ENCODE results near the gene PMM2.
"Not testable (repeated sequence)": the region's sequence is repeated elsewhere in the genome, so short reads cannot be mapped to it uniquely, and the experiment has no call there.

PMM2 gene

DNA sequence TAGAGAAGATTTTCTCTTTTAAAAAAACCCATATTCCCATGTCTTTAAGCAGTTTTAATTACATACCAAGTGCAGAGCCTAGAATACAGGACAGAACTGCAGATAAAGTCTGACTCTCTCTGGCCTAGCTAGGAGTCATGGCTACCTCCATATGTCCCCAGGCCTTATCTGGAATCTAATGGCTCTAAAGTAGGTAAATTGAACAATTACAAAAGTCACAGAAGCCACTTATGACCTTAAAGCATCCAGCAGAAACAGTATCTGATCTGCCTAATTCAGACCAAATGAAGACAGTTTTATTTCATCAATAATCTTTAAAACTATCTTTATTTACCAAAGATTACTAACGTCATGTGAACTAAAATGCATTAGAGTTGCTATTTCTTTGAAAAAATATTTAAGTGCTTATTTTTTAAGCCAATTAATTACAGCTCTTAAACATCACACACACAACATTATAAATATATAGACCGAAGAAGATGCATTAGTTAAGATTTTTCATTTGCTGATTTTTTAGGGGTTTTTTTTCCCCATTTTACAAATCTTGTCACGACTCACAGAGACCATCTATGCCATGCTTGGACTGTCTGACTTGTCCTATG lies 28.7 kb downstream of the PMM2 start:
- TF ChIP-seq, protein P1, sequence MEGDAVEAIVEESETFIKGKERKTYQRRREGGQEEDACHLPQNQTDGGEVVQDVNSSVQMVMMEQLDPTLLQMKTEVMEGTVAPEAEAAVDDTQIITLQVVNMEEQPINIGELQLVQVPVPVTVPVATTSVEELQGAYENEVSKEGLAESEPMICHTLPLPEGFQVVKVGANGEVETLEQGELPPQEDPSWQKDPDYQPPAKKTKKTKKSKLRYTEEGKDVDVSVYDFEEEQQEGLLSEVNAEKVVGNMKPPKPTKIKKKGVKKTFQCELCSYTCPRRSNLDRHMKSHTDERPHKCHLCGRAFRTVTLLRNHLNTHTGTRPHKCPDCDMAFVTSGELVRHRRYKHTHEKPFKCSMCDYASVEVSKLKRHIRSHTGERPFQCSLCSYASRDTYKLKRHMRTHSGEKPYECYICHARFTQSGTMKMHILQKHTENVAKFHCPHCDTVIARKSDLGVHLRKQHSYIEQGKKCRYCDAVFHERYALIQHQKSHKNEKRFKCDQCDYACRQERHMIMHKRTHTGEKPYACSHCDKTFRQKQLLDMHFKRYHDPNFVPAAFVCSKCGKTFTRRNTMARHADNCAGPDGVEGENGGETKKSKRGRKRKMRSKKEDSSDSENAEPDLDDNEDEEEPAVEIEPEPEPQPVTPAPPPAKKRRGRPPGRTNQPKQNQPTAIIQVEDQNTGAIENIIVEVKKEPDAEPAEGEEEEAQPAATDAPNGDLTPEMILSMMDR (IDR thresholded peaks at IDR 0.05; ENCODE audit: low read depth, low read length): no peak
- peaks cover 49% of the 10 kb centered on the region for H3K36me3 ChIP-seq
- peaks cover 16% of the 10 kb centered on the region; the same call in 1 of the 2 replicates for H3K4me1 ChIP-seq
- no peak overlapping the region for H3K4me3 ChIP-seq (ENCODE audit: low read depth, low read length)
- H3K27me3 ChIP-seq: no peaks in the 10 kb centered on the region
- DNase-seq: peak; percentile 60
- no peaks in the 10 kb centered on the region for H3K9me3 ChIP-seq

DNA sequence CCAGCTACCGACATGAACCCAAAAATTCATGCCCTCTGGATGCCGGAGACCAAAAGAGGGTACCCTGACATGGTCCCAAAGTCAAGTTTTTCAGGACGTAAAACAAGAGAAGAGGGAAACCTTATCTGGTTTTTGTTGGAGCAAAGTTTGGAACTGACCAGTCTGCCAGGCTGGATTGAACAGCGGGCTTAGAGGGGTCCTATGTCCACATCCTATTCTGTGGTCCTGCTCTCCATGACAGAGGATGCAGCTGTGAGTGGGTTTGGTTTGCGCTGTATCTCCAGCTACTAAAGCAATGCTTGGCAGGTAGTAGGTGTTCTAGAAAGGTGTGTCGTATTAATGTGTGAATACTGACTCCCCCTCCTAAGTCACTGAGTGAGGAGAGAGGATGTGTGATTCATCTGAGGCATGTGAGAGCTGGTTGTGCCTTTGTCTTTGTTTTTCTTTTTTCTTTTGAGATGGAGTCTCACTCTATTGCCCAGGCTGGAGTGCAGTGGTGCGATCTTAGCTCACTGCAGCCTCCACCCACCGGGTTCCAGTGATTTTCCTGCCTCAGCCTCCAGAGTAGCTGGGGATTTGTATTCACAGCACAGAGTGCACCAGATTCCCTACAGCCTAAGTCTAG lies 31.0 kb downstream of the PMM2 start:
- TF ChIP-seq, protein P1 (IDR thresholded peaks at IDR 0.05; ENCODE audit: low read depth, low read length): no peak
- no peaks in the 10 kb centered on the region for H3K27me3 ChIP-seq
- H3K36me3 ChIP-seq: peaks cover 58% of the 10 kb centered on the region

DNA sequence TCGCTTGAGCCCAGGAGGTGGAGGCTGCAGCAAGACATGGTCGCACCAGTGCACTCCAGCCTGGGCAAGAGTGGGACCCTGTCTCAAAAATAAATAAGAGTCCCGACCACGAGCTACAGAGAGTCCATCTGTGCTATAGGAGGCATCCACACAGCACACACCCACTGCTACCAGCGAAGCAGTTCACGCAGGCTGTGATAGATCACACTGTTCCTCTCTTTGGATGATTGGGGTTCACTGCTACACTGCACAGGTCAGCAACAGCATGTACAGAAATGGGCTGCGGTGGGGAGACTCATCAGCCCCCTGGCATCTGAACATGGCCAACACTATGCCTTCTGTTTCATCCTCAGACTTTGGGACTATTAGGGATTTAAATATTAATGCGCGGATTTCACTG lies 33.8 kb downstream of the PMM2 start:
- TF ChIP-seq, protein P1 (IDR thresholded peaks at IDR 0.05; ENCODE audit: low read depth, low read length): no peak
- no peak for DNase-seq
- Histone ChIP-seq H3K27me3 (no peaks in the 10 kb centered on the region), H3K4me3 (ENCODE audit: low read depth, low read length) (no peak overlapping the region), H3K9me3 (no peaks in the 10 kb centered on the region), H3K4me1 (peaks cover 6% of the 10 kb centered on the region; the same call in 1 of the 2 replicates), H3K36me3 (peaks cover 49% of the 10 kb centered on the region)

More for the DNA sequence above, 31.0 kb downstream of the PMM2 start:
- H3K4me3 ChIP-seq (ENCODE audit: low read depth, low read length): no peak overlapping the region
- peaks cover 6% of the 10 kb centered on the region; the same call in 1 of the 2 replicates for H3K4me1 ChIP-seq
- H3K9me3 ChIP-seq: no peaks in the 10 kb centered on the region
- no peak for DNase-seq

DNA sequence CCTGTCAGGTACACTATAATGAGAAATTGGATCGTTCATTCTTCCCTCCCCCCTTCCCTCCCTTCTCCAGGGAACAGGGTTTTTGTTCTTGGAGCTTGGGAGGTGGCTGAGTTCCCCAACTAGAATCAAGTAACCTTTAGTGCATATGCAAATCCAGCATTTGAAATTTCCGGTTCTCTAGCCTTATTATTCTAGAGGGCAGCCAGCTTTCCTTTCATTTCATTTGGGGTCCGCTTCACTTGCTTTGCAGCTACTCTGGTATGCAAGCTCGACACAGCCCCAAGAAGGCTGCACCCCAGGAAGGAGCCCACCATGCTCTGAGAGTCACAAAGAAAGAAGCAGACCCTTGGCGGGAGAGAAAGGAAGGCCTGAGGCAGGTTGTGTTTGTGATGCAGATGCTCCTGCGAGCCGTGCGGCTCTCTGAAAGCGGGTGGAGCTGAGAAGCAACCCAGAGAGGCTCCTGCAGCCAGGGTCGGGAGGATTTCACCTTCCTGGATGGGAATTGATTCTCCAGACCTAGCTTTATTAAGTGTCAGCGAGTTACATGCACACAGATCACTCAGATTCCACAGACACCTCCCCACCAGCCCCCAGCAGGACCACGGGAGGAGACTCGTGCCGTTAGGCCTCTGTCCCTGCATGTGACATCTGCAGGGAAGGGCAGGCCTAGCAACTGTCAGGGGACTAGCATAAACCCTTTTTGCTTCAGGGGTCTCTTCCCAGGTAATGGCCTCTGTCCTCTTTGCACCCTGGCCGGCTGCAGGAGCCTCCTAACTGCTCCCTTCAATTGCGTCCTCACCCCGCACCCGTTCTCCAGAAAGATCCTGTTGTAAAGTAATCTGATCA lies 34.5 kb downstream of the PMM2 start:
- no peak for DNase-seq
- Histone ChIP-seq H3K4me3 (ENCODE audit: low read depth, low read length) (no peak overlapping the region), H3K4me1 (no peaks in the 10 kb centered on the region; the same call in 1 of the 2 replicates), H3K9me3 (no peaks in the 10 kb centered on the region), H3K36me3 (peaks cover 49% of the 10 kb centered on the region), H3K27me3 (no peaks in the 10 kb centered on the region)
- TF ChIP-seq, protein P1 (IDR thresholded peaks at IDR 0.05; ENCODE audit: low read depth, low read length): no peak

DNA sequence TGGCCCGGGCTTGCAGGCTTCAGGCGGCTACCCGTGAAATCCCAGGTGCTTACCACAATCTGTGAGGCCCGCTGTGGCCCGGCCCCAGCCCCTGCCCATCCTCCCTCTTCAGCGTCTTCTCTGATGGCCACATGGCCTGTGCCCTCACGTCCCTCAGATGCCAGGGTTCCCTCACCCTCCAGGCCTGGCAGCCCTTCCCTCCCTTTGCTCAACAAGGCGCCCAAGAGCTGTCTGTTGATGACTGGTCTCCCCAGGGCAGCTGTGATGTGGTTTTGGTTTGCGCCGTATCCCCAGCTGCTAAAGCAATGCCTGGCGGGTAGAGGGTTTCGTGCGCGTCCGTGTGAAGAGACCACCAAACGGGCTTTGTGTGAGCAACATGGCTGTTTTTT lies 35.1 kb downstream of the PMM2 start:
- no peaks in the 10 kb centered on the region for H3K9me3 ChIP-seq
- no peak for DNase-seq
- peaks cover 49% of the 10 kb centered on the region for H3K36me3 ChIP-seq
- H3K4me1 ChIP-seq: no peaks in the 10 kb centered on the region
- no peaks in the 10 kb centered on the region for H3K27me3 ChIP-seq
- TF ChIP-seq, protein P1 (IDR thresholded peaks at IDR 0.05; ENCODE audit: low read depth, low read length): no peak
- no peak overlapping the region for H3K4me3 ChIP-seq (ENCODE audit: low read depth, low read length)

DNA sequence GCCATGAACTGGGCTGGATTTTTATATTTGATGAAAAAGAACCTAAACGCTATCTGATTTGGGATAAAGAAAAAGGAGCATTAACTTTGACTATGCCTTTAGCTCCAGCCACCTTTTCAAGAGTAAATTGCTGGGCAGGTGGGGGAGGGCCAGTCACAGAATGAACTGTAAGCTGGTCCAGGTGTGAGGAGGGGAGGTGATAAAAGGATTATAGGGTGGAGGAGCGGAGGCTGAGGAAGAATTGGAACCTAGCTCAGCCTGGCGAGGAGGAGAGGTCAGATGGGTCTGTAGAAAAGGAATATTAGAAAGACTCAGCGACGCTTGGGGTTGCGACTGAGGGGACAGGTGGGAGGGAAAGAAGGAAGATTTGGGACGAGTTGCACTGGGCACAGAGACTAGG lies 39.2 kb downstream of the PMM2 start:
- H3K36me3 ChIP-seq: peaks cover 12% of the 10 kb centered on the region
- not testable (repeated sequence) for H3K4me3 ChIP-seq (ENCODE audit: low read depth, low read length); H3K4me1 ChIP-seq; DNase-seq; H3K9me3 ChIP-seq; H3K27me3 ChIP-seq

DNA sequence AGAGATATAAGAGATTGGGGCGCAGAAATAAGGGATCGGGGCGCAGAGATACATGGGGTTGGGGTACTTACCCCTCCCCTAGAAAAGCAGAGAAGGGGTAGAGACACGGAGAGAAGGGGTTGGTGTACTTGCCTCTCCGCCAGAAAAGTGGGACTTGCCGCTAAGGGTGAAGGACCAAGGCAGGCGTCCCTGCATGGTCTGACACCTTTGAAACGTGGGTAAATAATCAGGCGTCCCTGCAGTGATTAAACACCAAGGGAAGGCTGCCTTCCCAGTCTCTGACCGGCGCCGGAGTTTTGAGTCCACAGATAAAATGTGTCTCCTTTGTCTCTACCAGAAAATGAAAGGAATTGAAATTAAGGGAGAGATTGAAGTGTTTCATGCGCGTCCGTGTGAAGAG lies 40.0 kb downstream of the PMM2 start:
- not testable (repeated sequence) for H3K4me3 ChIP-seq (ENCODE audit: low read depth, low read length); H3K36me3 ChIP-seq; DNase-seq; H3K4me1 ChIP-seq; H3K9me3 ChIP-seq; H3K27me3 ChIP-seq

DNA sequence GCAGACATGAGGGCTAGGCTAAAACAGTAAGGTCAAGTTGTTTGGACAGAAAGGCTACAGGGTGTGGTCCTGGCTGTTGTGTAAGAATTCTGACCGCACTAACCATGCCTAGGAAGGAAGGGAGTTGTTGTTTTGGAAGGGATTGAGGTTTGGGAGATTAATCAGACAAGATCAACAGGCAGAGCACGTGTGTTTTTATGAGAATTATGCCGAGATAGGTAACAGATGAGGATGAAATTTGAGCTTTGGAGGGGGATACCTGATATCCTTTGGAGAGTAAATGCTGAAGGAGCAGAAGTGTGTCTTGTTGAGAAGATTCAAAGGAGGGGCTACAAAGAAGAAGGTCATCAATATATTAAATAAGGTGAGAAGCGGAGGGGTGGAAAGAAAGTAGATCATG lies 44.4 kb downstream of the PMM2 start:
- H3K4me1 ChIP-seq; DNase-seq; H3K9me3 ChIP-seq; H3K4me3 ChIP-seq (ENCODE audit: low read depth, low read length); H3K27me3 ChIP-seq: not testable (repeated sequence)
- peaks cover 12% of the 10 kb centered on the region for H3K36me3 ChIP-seq

DNA sequence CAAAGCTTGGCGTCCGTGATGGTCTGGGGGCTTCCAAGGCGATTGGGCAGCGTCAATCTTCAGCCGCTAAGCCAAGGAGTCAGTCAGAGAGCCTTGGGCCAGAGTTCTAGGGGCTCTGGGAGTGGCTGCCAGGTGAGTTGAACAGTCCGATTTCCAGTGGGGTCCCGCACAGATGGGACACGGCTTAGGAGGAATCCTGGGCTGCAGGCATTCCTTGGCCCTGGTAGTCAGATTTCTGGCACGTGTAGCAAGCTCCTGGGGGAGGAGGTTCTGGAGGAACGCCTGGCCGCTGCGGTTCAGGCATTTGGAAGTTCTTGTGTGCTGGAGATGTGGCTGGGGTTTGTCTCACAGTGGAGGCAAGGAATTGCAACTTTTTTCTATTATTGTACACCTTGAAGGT lies 45.7 kb downstream of the PMM2 start:
- Histone ChIP-seq H3K4me1 (peaks cover 10% of the 10 kb centered on the region), H3K36me3 (peaks cover 25% of the 10 kb centered on the region)
- not testable (repeated sequence) for H3K27me3 ChIP-seq

More for the DNA sequence above, 45.7 kb downstream of the PMM2 start:
- not testable (repeated sequence) for H3K9me3 ChIP-seq; H3K4me3 ChIP-seq (ENCODE audit: low read depth, low read length); DNase-seq

All from BE2C (cell line).